Spinal cord (tissue), 10 donors: ENCODE data around the gene CHML. TPM values are rescaled to one million over a fixed set of nuclear protein-coding genes. Genes with fewer than 3 reads are reported as not detected.
A peak's percentile ranks its signal among the peaks of the same experiment; 100 is the strongest.
"Not testable (repeated sequence)": the region's sequence is repeated elsewhere in the genome, so short reads cannot be mapped to it uniquely, and the experiment has no call there.

Experiments used
- DNase-seq, 6 donors: peaks; one replicate each; pipeline versions ENCODE4 v3.0.0 to v3.0.0-alpha.2; 2013 to 2015; ENCODE audit warnings: low spot score in 6 of 6, low read depth in 4 of 6
- H3K27ac ChIP-seq: one replicate; pipeline ENCODE4 v1.5.1; 2013; ENCODE audit warnings: low read depth, low read length, control low read depth
- H3K27me3 ChIP-seq: one replicate; pipeline ENCODE4 v1.6.1; 2013; ENCODE audit warnings: low read length; ENCODE audit not compliant: control insufficient read depth, insufficient read depth
- H3K36me3 ChIP-seq: one replicate; pipeline ENCODE4 v1.6.1; 2013; ENCODE audit warnings: low read length; ENCODE audit not compliant: control insufficient read depth, insufficient read depth
- H3K4me1 ChIP-seq: one replicate; pipeline ENCODE4 v1.6.1; 2013; ENCODE audit warnings: low read length; ENCODE audit not compliant: control insufficient read depth, insufficient read depth
- H3K4me3 ChIP-seq: one replicate; pipeline ENCODE4 v1.5.1; 2013; ENCODE audit warnings: low read depth, low read length, control low read depth
- H3K9me3 ChIP-seq: one replicate; pipeline ENCODE4 v1.6.1; 2013; ENCODE audit warnings: low read length; ENCODE audit not compliant: control insufficient read depth, insufficient read depth
- WGBS: methylation state at CpG from one replicate; pipeline ENCODE4 v1.1.5; 2013; ENCODE audit warnings: missing lambda C conversion rate; ENCODE audit not compliant: insufficient coverage; 5-methylcytosine and 5-hydroxymethylcytosine counted together
- long read RNA-seq, 4 donors: transcript quantifications; one replicate each; lab custom pipeline, GENCODE V29; 2026
- polyA plus RNA-seq, 2 donors: library from polyadenylated mRNA; unstranded; fragments of 120-200 nt; gene quantifications; one replicate each; pipeline ENCODE4 v1.2.1, GENCODE V29; 2013; ENCODE audit not compliant: insufficient read length in 2 of 2
- total RNA-seq, 2 donors: library from RNA; depleted of rRNA in 1 of 2; stranded (reverse); fragments of 120-200 nt in 1 of 2; fragments of >200 nt in 1 of 2; gene quantifications; one replicate each; pipeline versions ENCODE4 v1.2.3 to v1.2.4, GENCODE V29; 2013 to 2014
- donor health status: healthy.

Gene CHML, protein sequence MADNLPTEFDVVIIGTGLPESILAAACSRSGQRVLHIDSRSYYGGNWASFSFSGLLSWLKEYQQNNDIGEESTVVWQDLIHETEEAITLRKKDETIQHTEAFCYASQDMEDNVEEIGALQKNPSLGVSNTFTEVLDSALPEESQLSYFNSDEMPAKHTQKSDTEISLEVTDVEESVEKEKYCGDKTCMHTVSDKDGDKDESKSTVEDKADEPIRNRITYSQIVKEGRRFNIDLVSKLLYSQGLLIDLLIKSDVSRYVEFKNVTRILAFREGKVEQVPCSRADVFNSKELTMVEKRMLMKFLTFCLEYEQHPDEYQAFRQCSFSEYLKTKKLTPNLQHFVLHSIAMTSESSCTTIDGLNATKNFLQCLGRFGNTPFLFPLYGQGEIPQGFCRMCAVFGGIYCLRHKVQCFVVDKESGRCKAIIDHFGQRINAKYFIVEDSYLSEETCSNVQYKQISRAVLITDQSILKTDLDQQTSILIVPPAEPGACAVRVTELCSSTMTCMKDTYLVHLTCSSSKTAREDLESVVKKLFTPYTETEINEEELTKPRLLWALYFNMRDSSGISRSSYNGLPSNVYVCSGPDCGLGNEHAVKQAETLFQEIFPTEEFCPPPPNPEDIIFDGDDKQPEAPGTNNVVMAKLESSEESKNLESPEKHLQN
- total RNA-seq (10 to 100 TPM; 15.1 to 30.2 TPM), polyA plus RNA-seq (10 to 100 TPM; 13.5 to 23.5 TPM)
- long read RNA-seq, donor 1, full-length matches to known transcripts: 6 of 6 reads
- long read RNA-seq, donor 1, partial matches to known transcripts: 0 of 6 reads
- long read RNA-seq, donor 1, other reads (novel, unspliced or antisense): 0 of 6 reads
- long read RNA-seq, donor 2, full-length matches to known transcripts: 4 of 4 reads
- long read RNA-seq, donor 2, partial matches to known transcripts: 0 of 4 reads
- long read RNA-seq, donor 2, other reads (novel, unspliced or antisense): 0 of 4 reads
- long read RNA-seq, donor 3, full-length matches to known transcripts: 11 of 11 reads
- long read RNA-seq, donor 3, partial matches to known transcripts: 0 of 11 reads
- long read RNA-seq, donor 3, other reads (novel, unspliced or antisense): 0 of 11 reads
- long read RNA-seq, donor 4, full-length matches to known transcripts: 6 of 6 reads
- long read RNA-seq, donor 4, partial matches to known transcripts: 0 of 6 reads
- long read RNA-seq, donor 4, other reads (novel, unspliced or antisense): 0 of 6 reads

DNA sequence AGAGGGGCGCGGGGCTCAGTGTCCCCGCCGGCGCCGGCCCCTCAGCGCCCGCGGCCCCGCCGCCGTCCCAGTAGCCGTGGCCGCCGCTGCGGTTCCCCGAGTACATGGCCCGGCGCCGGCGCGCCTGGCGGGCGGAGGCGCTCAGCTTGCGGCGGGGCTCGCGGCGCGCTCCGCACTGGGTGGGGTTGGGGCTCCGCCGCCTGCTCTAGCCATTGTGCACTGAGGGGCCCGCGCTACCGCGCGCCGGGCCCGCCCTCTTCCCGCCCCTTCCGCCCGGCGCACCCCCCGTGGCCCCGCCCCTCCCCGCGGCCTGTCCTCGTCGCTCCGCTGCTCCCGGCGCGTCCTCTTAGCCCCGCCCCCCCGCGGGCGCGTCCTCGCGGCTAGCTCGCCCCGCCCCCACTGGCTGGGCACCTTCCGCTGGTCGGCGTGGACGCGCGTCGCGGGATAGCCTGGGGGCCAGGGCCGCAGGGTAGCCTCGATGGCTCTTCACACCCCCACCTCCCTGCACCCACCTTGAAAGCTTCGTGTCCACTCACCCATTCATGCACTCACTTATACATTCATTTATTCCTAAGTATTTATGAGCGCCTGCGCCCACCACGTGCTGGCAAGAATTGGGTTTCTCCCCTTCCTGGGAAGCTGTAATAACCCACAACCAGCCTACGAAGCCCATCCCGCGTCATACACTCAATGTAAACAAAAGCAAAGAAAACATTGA lies at the start of gene CHML, which contains the start of gene OPN3:
CHML (minus strand) TSS at position 221 of the 718 bp plus-strand sequence. CDS start 4,603 bp downstream, outside the sequence.
OPN3 (minus strand) TSS at position 221 of the 718 bp plus-strand sequence; CDS start at position 106, 115 bp downstream.
- WGBS: 2% methylated on average over 74 of the region's 81 CpGs
- DNase-seq: peak; percentile 61 to 97 (median 85)
- H3K27me3 ChIP-seq: no peaks in the 10 kb centered on the region
- H3K9me3 ChIP-seq: no peaks in the 10 kb centered on the region
- H3K4me1 ChIP-seq: peaks cover 6% of the 10 kb centered on the region
- H3K36me3 ChIP-seq: no peaks in the 10 kb centered on the region
- peak within 1 kb of the TSS; percentile 73 for H3K27ac ChIP-seq
- H3K4me3 ChIP-seq: peak within 1 kb of the TSS; percentile 93

DNA sequence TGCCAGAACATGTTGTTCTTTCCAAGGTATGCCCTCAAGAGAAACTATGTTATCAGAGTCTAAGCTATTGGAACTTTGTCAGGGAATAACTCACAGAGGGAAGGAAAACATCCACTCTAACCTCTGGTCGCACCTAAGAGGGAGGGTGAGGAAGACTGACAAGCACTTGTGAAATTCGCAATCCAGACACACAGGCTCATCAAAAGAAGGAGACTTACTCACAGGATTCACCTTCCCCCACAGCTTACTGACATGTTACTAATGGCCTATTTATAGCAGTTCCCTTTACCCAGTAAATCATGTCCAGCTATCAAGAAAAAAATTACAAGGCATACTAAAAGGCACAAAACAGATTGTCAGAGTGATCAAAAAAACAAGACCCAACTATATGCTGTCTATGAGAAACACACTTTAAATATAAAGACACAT lies 48.8 kb upstream of the CHML start:
- no peaks in the 10 kb centered on the region for H3K4me1 ChIP-seq
- no peak overlapping the region for H3K4me3 ChIP-seq
- no peaks in the 10 kb centered on the region for H3K27me3 ChIP-seq
- WGBS: no CpG with 5 or more reads among the region's 2 CpGs
- no peaks in the 10 kb centered on the region for H3K36me3 ChIP-seq
- H3K27ac ChIP-seq: no peak overlapping the region
- no peaks in the 10 kb centered on the region for H3K9me3 ChIP-seq
- no peak for DNase-seq

- no peak overlapping the region for H3K4me3 ChIP-seq
- H3K4me1 ChIP-seq: no peaks in the 10 kb centered on the region
- H3K36me3 ChIP-seq: no peaks in the 10 kb centered on the region
- no CpG with 5 or more reads among the region's 1 CpG for WGBS
- H3K27me3 ChIP-seq: no peaks in the 10 kb centered on the region
- no peak overlapping the region for H3K27ac ChIP-seq
- no peaks in the 10 kb centered on the region for H3K9me3 ChIP-seq
- DNase-seq: no peak
Measured at GRCh38 chr1:241684108-241684507, 43.9 kb upstream of the CHML start.

GRCh38 chr1:241682921-241683320 lies 42.8 kb upstream of the CHML start:
- no peaks in the 10 kb centered on the region for H3K9me3 ChIP-seq
- H3K4me3 ChIP-seq: no peak overlapping the region
- H3K4me1 ChIP-seq: no peaks in the 10 kb centered on the region
- H3K27ac ChIP-seq: no peak overlapping the region
- no peaks in the 10 kb centered on the region for H3K36me3 ChIP-seq
- no CpG with 5 or more reads among the region's 2 CpGs for whole genome bisulfite sequencing
- no peaks in the 10 kb centered on the region for H3K27me3 ChIP-seq
- no peak for DNase-seq

- not testable (repeated sequence) for DNase-seq, H3K27ac ChIP-seq, H3K27me3 ChIP-seq, H3K4me1 ChIP-seq, H3K9me3 ChIP-seq, H3K36me3 ChIP-seq, H3K4me3 ChIP-seq
- no CpG with 5 or more reads among the region's 4 CpGs for WGBS
Measured at GRCh38 chr1:241681861-241682448, 41.8 kb upstream of the CHML start.

DNA sequence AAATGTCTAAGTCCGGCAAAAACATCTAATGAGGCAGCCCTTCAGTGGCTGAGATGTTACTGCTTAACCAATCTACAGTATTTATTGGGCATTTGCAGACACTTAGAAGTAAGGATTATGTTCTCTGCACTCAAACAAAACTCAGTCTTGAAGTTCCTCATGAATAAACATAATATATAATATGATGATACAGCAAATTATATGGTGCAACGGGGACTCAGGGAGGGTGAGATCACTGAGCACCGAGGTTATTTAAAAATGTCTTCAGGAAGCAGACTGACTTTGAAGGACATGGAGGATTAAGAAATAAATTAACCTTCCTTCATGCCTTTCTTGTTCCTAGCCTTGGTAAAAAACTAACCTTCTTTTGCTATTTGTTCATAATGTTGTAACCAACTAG lies 39.8 kb upstream of the CHML start:
- no peaks in the 10 kb centered on the region for H3K4me1 ChIP-seq
- H3K9me3 ChIP-seq: no peaks in the 10 kb centered on the region
- no peak overlapping the region for H3K4me3 ChIP-seq
- no peaks in the 10 kb centered on the region for H3K27me3 ChIP-seq
- no peaks in the 10 kb centered on the region for H3K36me3 ChIP-seq
- DNase-seq: no peak
- no CpG with 5 or more reads among the region's 3 CpGs for WGBS
- no peak overlapping the region for H3K27ac ChIP-seq

DNA sequence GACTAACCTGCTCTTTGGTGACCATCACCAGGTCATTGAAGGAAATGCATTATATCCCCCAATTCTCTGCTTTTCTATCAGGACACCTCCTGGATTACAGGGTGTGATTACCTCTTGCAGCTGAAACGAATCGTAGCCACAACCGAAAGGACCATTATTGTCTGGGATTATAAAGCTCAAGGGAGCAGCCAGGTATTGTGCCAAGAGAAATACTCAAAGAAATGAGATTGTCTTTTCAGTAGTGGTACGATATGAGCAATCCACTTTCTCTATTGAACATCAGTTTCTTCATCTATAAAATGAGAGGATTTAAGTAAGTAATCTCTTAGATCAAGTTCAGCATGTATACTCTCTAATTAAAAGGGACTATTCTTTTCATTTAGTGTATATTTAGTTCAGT lies 39.2 kb upstream of the CHML start:
- H3K27ac ChIP-seq: no peak overlapping the region
- no peaks in the 10 kb centered on the region for H3K36me3 ChIP-seq
- H3K4me3 ChIP-seq: no peak overlapping the region
- no peak for DNase-seq
- WGBS: no CpG with 5 or more reads among the region's 4 CpGs
- H3K9me3 ChIP-seq: no peaks in the 10 kb centered on the region
- no peaks in the 10 kb centered on the region for H3K4me1 ChIP-seq
- H3K27me3 ChIP-seq: no peaks in the 10 kb centered on the region

GRCh38 chr1:241678536-241678935 lies 38.4 kb upstream of the CHML start:
- DNase-seq: peak in 1 of 6 donors; percentile 54
- Histone ChIP-seq H3K4me3 (no peak overlapping the region), H3K4me1 (no peaks in the 10 kb centered on the region), H3K9me3 (no peaks in the 10 kb centered on the region), H3K36me3 (no peaks in the 10 kb centered on the region), H3K27me3 (no peaks in the 10 kb centered on the region), H3K27ac (no peak overlapping the region)
- no CpG with 5 or more reads among the region's 2 CpGs for WGBS
